ENCODE data around the gene PEBP1. TPM values are rescaled to one million over a fixed set of nuclear protein-coding genes. Genes with fewer than 3 reads are reported as not detected.

The PEBP1 gene
- total RNA-seq, 1 donor from 2014 or later, result 216 TPM

- peaks cover 2% of the 10 kb centered on the region for H3K36me3 Mint-ChIP-seq (ENCODE audit: insufficient read depth)
- TF ChIP-seq CTCF (IDR thresholded peaks at IDR 0.05; ENCODE audit: unreplicated experiment), result no peak
- peaks cover 15% of the 10 kb centered on the region for H3K4me1 Mint-ChIP-seq (ENCODE audit: low read depth)
- no peaks in the 10 kb centered on the region for H3K27me3 Mint-ChIP-seq
- no peaks in the 10 kb centered on the region for H3K9me3 Mint-ChIP-seq (ENCODE audit: low read depth)
- DNase-seq (ENCODE audit: low spot score, unreplicated experiment), result no peak
- H3K4me3 Mint-ChIP-seq (ENCODE audit: low read depth), result no peak overlapping the region
- no peak overlapping the region for H3K27ac Mint-ChIP-seq
These were observed 49.9 kb downstream of the PEBP1 start for GRCh38 chr12:118185602-118186397.

DNA sequence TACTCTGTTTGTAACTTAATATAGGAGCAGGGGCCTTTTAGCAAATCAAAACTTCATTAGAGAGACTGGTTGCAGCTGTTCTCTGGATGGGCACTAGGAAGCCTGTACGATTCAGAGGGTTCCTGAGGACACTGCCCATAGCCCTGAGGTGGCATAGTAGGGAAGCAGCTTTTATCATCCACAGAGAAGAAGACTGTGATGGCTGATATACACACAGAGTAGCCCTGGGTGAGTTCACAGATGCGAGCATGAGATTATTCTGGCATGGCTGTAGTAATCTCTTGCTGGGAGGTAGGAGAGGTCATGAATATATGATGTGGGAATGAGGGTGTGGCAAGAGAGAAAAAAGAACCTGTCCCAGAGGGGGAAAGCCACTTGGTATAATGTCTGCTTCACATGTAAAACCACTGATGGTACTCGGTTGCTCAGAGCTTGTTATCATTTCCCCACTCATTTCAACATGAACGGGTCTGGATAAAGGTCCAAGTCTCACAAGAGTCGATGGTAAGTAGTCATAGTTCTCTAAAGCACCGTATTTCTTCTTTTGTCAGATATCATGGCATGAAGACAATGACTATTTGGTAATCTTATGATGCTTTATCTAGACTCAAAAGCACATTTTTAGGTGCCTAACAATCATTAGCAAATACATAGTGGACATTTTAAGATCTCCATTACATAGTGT is 52.0 kb downstream of the PEBP1 start:
- H3K4me1 Mint-ChIP-seq (ENCODE audit: low read depth), result peaks cover 12% of the 10 kb centered on the region
- TF ChIP-seq CTCF (IDR thresholded peaks at IDR 0.05; ENCODE audit: unreplicated experiment), result no peak
- H3K9me3 Mint-ChIP-seq (ENCODE audit: low read depth), result no peaks in the 10 kb centered on the region
- H3K4me3 Mint-ChIP-seq (ENCODE audit: low read depth), result no peak overlapping the region
- H3K36me3 Mint-ChIP-seq (ENCODE audit: insufficient read depth), result no peaks in the 10 kb centered on the region
- no peak overlapping the region for H3K27ac Mint-ChIP-seq
- DNase-seq (ENCODE audit: low spot score, unreplicated experiment), result no peak
- no peaks in the 10 kb centered on the region for H3K27me3 Mint-ChIP-seq

DNA sequence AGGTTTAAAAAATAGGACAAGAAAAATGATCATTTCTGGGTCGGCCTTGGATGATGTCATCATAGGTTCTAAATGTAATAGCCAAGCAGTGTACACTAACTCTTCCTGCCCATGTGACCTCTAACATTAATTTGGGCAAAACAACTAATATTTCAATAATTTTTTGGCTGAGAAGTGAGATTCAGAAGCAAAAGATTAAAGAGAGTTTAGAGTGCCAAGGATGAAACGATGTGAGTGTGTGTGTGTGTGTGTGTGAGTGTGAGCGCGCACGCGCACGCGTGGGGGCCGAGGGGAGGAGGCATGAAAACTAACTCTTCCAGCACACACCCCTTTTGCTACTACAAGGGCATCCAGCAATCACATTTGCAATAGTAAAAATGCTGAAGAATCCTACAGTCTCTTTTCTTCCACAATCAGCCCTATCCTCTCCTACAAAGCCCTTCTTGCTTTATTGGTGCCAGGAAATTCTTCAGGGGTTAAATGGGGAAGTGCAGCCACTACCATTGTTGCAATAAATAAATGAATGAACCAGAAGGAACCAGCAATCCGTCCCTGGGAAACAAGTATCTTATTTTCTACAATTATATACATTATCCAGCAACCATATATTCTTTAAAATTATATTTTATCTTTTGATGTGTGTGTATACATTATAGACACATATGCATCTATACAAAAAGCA is 52.9 kb downstream of the PEBP1 start:
- peaks cover 9% of the 10 kb centered on the region for H3K4me1 Mint-ChIP-seq (ENCODE audit: low read depth)
- no peak overlapping the region for H3K27ac Mint-ChIP-seq
- no peaks in the 10 kb centered on the region for H3K27me3 Mint-ChIP-seq
- H3K36me3 Mint-ChIP-seq (ENCODE audit: insufficient read depth), result no peaks in the 10 kb centered on the region
- TF ChIP-seq CTCF (IDR thresholded peaks at IDR 0.05; ENCODE audit: unreplicated experiment), result no peak
- DNase-seq (ENCODE audit: low spot score, unreplicated experiment), result no peak
- H3K9me3 Mint-ChIP-seq (ENCODE audit: low read depth), result no peaks in the 10 kb centered on the region
- H3K4me3 Mint-ChIP-seq (ENCODE audit: low read depth), result no peak overlapping the region

GRCh38 chr12:118189741-118190191 is 53.8 kb downstream of the PEBP1 start:
- no peaks in the 10 kb centered on the region for H3K9me3 Mint-ChIP-seq (ENCODE audit: low read depth)
- peak overlapping the region; percentile 93 for H3K27ac Mint-ChIP-seq
- H3K27me3 Mint-ChIP-seq, result no peaks in the 10 kb centered on the region
- TF ChIP-seq CTCF (IDR thresholded peaks at IDR 0.05; ENCODE audit: unreplicated experiment), result no peak
- H3K4me1 Mint-ChIP-seq (ENCODE audit: low read depth), result peaks cover 9% of the 10 kb centered on the region
- peak overlapping the region; percentile 45 for H3K4me3 Mint-ChIP-seq (ENCODE audit: low read depth)
- H3K36me3 Mint-ChIP-seq (ENCODE audit: insufficient read depth), result no peaks in the 10 kb centered on the region
- DNase-seq (ENCODE audit: low spot score, unreplicated experiment), result no peak

- Mint-ChIP-seq H3K27ac (peak overlapping the region; percentile 71), H3K4me3 (ENCODE audit: low read depth) (peak overlapping the region; percentile 45), H3K27me3 (no peaks in the 10 kb centered on the region), H3K9me3 (ENCODE audit: low read depth) (no peaks in the 10 kb centered on the region), H3K4me1 (ENCODE audit: low read depth) (peaks cover 9% of the 10 kb centered on the region), H3K36me3 (ENCODE audit: insufficient read depth) (no peaks in the 10 kb centered on the region)
- no peak for TF ChIP-seq CTCF (IDR thresholded peaks at IDR 0.05; ENCODE audit: unreplicated experiment)
- DNase-seq (ENCODE audit: low spot score, unreplicated experiment), result no peak
These were observed 54.3 kb downstream of the PEBP1 start for GRCh38 chr12:118190266-118190665.

Data from progenitor cell of endocrine pancreas (in vitro differentiated cells).